ENCODE measurements around the gene CNTLN.
A peak's percentile ranks its signal among the peaks of the same experiment; 100 is the strongest.

CNTLN gene

GRCh38 chr9:17491780-17492179, 356.9 kb downstream of the CNTLN start:
- no peak for TF ChIP-seq CTCF (IDR thresholded peaks at IDR 0.05; ENCODE audit: low read depth, low read length)
- no peak overlapping the region for H3K4me3 ChIP-seq (ENCODE audit: low read depth, low read length)
- no peak for DNase-seq (ENCODE audit: low read depth, low spot score)
- in situ Hi-C loops (cut with HindIII; ENCODE audit: low sequenced_read_pairs): no loop called here

GRCh38 chr9:17503196-17503595, 368.4 kb downstream of the CNTLN start:
- no peak overlapping the region for H3K4me3 ChIP-seq (ENCODE audit: low read depth, low read length)
- no peak for TF ChIP-seq CTCF (IDR thresholded peaks at IDR 0.05; ENCODE audit: low read depth, low read length)
- in situ Hi-C loops (cut with HindIII; ENCODE audit: low sequenced_read_pairs): no loop called here
- no peak for DNase-seq (ENCODE audit: low read depth, low spot score)

DNA sequence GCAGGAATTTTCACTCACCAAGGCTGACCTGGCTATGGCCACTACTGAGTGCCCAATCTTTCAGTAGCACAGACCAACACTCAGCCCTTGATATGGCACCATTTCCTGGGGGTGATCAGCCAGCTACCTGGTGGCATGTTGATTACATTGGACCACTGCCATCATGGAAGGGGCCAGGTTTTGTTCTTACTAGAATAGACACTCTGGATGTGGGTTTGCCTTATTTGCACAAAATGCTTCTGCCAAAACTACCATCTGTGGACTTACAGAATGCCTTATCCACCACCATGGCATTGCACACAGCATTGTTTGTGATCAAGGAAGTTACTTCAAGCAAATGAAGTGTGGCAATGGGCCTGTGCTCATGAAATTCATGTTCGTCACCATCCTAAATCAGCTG, 374.3 kb downstream of the CNTLN start:
- no peak for TF ChIP-seq CTCF (IDR thresholded peaks at IDR 0.05; ENCODE audit: low read depth, low read length)
- no peak overlapping the region for H3K4me3 ChIP-seq (ENCODE audit: low read depth, low read length)
- no peak for DNase-seq (ENCODE audit: low read depth, low spot score)
- in situ Hi-C loops (cut with HindIII; ENCODE audit: low sequenced_read_pairs): no loop called here

GRCh38 chr9:17509701-17510100, 374.9 kb downstream of the CNTLN start:
- DNase-seq (ENCODE audit: low read depth, low spot score): peak; percentile 13
- H3K4me3 ChIP-seq (ENCODE audit: low read depth, low read length): no peak overlapping the region
- in situ Hi-C loops (cut with HindIII; ENCODE audit: low sequenced_read_pairs): no loop called here
- TF ChIP-seq CTCF (IDR thresholded peaks at IDR 0.05; ENCODE audit: low read depth, low read length): no peak

- TF ChIP-seq CTCF (IDR thresholded peaks at IDR 0.05; ENCODE audit: low read depth, low read length): no peak
- DNase-seq (ENCODE audit: low read depth, low spot score): no peak
- in situ Hi-C loops (cut with HindIII; ENCODE audit: low sequenced_read_pairs): no loop called here
- H3K4me3 ChIP-seq (ENCODE audit: low read depth, low read length): no peak overlapping the region
These were observed 384.9 kb downstream of the CNTLN start for GRCh38 chr9:17519761-17520160.

DNA sequence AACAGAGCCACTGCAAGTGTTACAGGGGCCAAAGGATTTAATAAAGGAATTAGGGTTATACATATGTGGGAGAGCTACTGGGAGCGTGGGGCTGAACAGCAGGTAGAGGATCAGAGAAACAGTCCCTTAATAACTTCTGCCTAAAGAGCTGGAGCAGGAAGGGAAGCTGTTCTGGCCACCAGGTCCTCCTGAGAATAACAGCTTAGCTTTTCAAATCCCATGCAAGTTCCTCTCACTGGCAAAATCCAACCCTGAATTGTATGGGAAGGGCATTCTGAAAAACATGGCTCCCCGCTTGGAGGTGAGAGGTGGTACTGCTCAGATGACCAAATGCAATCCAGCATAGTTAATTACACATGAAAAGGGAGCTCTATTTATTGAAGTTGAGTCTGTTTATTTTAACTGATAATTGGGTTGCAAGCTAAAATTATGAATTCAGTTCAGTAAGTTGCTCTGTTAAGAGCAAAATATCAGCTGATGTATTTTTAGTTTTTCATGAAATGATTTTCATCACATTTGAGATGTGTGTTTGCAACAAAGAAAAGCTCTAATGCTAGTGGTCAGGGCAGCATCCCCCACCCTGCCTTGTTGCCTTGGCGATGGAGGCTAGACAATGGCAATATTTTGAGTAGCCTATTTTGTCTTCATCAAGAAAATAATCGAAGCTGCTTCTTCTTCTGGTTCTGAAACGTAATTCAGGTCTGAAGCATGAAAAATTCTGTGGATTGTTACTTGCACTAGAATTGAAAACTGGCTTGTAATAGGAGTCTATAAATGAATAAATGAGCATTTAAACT, 385.6 kb downstream of the CNTLN start:
- in situ Hi-C loops (cut with HindIII; ENCODE audit: low sequenced_read_pairs): no loop called here
- H3K4me3 ChIP-seq (ENCODE audit: low read depth, low read length): no peak overlapping the region
- no peak for TF ChIP-seq CTCF (IDR thresholded peaks at IDR 0.05; ENCODE audit: low read depth, low read length)
- DNase-seq (ENCODE audit: low read depth, low spot score): no peak

Measured in astrocyte of the spinal cord (primary cell).